T1000 (cell line): ENCODE results near the gene RNASEH2B.

ENCODE experiments used
- DNase-seq: peaks from one replicate; lab custom pipeline; 2025; ENCODE audit warnings: mixed read lengths; lab: John Stamatoyannopoulos, UW

Gene RNASEH2B

DNA sequence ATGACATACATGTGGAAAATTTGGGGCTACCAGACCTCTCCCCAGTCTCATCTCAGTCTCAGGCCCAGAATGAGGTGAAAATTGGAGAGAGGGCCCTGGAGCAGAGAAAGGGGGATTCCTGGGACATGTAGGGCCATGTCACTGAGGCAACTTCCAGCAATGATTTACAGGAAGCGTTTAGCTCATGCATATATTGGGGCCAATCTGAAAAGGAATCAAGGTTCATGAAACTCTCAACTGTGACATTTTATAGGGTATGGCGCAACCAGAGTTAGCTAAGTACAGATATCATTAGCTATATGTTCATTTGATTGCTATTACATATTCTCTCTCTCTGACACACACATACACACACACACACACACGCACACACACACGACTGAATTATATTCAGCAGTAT, 86.3 kb downstream of the RNASEH2B start:
- DNase-seq: no peak

DNA sequence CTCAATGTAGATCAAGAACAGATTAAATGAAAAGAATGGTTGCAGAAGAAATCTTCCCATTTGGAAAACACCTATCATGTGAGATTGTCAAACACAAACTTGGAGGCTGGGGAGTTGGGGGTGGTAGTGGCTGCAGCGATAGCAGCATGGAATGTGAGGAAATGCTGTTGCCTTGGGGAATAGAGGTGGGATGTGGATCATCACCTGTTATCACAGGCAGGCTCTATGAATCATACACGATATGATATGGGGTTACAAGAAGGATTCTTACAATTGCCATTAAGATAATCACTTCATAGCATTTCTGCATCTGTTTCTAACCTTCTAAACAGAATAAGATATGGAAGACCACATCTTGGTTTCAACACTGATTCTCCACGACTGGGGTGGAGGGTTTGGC, 88.7 kb downstream of the RNASEH2B start:
- no peak for DNase-seq

DNA sequence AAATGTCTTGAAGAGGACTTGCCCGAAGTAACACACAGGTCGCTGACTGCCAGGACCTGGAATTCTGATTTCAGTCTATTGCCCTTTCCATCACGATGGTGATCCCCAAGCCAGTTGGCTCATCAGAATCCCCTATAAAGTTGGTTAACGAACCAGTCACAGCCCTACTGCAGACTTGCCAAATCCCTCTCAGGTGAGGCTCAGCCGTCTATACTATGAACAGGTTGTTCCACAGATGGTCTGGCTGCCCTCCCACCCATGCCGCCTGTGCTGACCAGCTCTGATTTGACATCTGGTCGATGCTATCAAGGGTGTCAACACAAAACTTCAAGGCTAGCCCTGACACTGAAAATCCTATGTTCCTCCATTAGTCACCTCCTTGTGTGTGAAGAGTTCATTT, 90.0 kb downstream of the RNASEH2B start:
- DNase-seq: no peak

DNA sequence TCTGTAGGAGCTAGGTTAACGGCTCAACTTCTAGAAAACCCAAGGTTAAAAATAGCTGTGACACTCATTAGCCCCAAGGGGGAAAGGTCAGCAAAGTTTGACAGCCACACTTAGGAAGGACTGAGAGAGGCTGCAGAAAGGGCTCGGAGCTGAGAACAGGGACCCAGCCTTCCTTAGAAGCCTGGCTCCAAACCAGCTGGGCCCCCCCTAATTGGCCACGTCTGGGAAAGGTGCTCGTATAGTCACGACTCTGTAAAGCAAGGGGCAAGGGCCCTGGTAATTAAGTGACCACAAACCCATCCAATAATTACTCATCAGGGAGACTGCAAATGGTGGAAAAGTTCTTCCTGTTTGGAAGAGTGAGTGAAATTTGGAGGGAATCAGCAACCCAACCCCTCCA, 90.5 kb downstream of the RNASEH2B start:
- DNase-seq: no peak

DNA sequence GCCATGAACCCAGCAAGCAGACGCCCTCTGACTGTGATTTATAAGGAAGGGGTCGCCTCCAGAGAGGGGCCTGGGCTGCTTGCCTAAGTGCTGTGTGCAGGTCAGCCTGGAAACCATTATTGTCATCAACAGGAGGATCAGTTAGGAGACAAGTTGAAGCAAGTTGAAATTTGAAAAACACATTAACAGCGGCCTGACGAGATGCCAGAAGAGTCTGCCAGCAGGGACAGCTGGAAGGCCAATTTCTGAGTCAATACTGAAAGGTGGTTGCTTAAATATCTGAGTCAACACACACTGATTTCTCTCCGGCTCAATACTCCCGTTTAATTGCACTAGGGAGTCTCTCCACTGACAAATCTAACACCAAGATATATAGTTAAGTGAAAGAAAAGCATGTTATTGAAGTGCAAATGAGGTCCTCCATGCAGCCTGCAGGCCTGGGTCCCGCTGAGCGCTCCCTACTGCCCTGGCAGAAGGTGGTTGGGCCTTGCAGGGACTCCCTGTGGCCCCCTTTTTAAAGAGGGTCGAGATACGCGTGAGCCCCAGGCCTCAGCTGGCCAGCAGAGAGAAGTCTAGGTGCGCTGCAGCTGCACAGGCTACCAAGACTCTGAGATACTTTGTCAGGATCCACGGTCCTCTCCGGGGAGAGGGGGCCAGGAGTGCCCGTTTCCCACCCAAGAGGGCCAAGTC, 91.1 kb downstream of the RNASEH2B start:
- no peak for DNase-seq

DNA sequence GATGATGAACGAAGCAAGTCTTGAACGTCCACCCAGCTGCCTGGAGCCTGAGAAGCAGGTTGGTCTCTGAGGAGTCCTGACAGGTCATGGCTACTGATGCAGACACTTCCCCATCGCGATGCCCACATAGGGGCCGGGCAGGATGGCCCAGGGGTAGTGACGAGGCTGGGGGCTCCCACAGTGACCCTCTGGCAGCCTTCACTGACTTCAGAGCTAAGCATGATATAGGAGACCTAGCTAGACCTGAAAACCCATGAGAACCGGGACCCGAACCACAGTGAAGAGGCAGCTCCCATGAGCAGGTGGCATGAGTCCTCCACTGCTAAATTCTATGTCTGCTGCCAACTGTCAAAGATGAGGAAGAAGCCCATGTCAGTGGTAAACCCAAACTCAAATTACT, 91.7 kb downstream of the RNASEH2B start:
- DNase-seq: no peak

DNA sequence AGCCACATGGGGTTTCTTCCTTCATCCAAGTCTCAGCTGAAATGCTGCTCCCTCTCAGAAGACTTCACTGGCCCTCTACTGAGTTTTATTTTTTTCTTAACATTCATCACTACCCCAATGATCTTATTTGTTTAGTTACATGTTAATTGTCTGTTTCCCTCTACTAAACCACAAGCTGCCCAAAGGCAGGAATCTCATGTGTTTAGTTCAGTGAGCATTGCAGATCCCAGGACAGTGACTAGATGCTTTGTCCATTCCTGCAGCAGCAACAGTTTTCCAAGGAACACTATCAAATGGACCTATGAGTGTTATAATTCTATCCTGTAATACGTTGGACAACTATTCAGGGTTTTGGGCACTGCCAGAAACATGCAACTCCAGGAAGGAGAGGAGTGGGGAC, 93.1 kb downstream of the RNASEH2B start:
- DNase-seq: no peak

DNA sequence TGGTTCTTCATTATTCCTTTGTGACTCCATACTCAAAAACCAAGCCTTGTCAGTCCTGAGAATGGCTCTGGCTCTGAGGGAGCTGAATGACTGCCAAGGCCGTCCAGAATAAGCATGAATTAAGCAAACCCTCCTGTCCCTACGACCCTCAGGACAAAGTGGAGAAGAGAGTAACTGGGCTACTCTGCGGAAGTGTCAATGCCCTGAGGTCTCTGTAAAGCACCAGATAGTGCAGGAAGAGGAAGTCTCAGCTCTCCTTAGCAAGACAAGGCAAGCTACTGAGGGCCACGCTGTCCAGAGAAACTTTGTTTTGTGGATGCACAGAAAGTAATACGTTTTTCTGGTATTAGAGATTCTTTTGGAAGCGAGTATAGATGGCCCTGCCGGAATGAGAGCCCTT, 94.1 kb downstream of the RNASEH2B start:
- DNase-seq: no peak

DNA sequence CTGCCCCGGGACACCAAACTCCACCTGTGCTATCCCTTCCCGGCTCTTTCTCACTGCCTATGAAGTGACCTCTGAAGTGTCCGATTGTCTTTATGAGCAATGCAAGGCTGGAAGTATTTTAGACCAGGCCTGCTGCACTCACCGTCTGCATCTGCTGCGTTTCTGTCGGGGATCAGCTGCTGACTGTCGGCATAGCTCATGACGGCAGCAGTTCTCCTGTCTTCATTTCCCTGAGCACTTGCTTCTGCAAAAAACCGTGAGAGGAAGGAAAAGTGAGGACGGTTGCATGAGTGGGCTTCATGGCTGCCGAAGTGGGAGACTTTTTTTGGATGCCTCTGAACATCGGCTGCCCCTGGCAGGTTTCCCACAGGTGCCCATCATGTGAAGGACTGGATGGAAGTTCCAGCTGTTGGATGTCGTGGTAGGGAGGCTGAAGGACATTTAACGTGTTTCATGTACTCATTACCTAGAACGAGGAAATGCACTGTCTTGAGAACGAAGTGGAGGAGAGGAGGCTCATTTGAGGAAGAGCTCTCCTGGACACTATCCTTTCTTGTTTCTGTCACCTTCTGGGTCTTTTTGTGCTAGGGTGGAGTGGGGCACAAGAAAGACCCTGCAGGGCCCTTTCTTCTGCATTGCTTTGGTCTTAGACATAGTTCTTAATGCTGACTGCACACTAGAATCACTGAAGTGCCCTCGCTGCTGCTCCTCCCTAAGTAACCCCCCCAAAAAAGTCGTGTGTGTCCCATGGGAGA, 94.7 kb downstream of the RNASEH2B start:
- DNase-seq: no peak

DNA sequence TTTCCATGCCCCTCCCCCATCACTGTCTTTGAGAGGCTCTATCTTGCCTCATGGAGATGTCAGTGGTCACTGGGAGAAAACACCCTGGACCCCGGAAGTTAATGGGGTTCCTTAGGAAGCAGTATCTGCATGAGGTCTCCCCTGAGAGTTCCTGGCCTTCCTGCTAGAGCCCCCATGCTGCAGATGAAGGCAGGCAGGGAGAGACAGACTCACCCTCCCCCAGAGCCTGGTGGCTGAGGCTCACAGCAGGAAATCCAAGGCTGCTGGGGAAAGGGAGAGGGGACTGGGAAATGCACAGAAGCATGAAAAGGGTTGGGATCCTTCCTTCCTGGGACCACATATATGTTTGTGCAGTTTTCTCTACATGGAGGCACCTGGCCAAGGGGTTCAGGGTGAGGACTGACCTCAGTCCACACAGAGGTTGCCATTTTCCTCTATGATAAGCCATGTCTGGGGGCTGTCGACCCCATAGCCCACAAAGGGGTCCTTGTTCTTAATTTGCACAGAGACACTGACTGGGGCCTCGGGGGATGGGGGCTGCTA, 95.4 kb downstream of the RNASEH2B start:
- no peak for DNase-seq

DNA sequence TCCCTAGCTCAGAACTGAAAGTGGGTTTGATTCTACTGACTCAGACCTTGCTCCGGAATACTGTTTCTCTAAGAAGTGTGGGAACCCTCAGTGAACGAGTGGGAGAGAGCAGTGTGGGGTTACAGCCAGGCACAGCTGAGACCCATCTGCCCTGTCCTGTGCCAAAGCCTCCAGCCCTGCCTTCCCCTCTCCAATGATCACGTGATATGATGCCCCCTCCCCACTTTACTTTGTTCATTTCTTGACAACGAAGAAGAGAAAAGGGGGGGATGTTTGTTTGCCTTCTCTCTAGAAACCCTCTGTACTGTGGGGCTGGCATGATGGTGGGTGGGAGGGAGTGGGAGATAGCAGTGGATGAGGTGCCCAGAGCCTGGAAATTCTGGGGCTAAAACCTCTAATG, 96.0 kb downstream of the RNASEH2B start:
- no peak for DNase-seq
